ENCODE data around the gene FBXO40.

DNA sequence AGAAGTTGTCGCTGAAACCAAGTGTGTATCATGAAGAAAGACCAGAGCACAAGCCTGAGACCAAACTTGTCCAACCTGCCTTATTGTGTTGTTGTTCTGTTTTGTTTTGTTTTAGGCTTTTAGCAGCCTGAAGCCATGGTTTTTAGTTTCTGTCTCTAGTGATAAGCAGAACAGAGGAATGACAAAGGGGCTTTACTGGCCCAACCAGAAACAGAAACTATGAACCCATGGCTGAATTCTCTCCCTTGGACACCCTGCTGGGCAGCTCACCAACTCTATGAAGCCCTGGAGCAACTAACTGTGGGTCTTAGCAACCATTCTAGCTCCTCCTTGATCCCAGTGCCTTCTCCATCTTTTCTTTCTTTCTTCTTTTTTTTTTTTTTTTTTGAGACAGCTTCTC lies 37.2 kb downstream of the FBXO40 start:
- TF ChIP-seq, protein P1, sequence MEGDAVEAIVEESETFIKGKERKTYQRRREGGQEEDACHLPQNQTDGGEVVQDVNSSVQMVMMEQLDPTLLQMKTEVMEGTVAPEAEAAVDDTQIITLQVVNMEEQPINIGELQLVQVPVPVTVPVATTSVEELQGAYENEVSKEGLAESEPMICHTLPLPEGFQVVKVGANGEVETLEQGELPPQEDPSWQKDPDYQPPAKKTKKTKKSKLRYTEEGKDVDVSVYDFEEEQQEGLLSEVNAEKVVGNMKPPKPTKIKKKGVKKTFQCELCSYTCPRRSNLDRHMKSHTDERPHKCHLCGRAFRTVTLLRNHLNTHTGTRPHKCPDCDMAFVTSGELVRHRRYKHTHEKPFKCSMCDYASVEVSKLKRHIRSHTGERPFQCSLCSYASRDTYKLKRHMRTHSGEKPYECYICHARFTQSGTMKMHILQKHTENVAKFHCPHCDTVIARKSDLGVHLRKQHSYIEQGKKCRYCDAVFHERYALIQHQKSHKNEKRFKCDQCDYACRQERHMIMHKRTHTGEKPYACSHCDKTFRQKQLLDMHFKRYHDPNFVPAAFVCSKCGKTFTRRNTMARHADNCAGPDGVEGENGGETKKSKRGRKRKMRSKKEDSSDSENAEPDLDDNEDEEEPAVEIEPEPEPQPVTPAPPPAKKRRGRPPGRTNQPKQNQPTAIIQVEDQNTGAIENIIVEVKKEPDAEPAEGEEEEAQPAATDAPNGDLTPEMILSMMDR (IDR thresholded peaks at IDR 0.05; ENCODE audit: poor library complexity), result no peak
- TF ChIP-seq EZH2phosphoT487 (IDR thresholded peaks at IDR 0.05; ENCODE audit: low read depth, severe bottlenecking, unreplicated experiment), result no peak

Data from hepatocyte (in vitro differentiated cells).